K562 (cell line): Measurements from ENCODE around the gene SLAMF6. TPM values are rescaled to one million over a fixed set of nuclear protein-coding genes. Genes with fewer than 3 reads are reported as not detected.

Experiments
- ATAC-seq: fragments of 200-7000 bp; cut with Tn5 transposase; 3 replicates; pipeline ENCODE4 v1.9.1; 2020; ENCODE audit warnings: moderate library complexity
- BruUV-seq: library from RNA; stranded (reverse); fragments of 400-500 nt; replicated peaks from 2 replicates; lab custom pipeline; 2021; lab: Mats Ljungman, UMichigan
- CTCF ChIA-PET: fragments of 300-600 bp; formaldehyde crosslinking; extraction: SDS; loops from one replicate; lab custom pipeline; 2021; ENCODE audit warnings: low intra/inter-chr PET ratio; lab: Yijun Ruan, JAX
- POLR2A ChIA-PET: fragments of 300-600, 350-650 bp; sonication (Branson Sonifier 250); formaldehyde crosslinking; extraction: SDS; loops from one replicate; lab custom pipeline; 2021; ENCODE audit warnings: antibody characterized with exemption, inconsistent platforms; lab: Yijun Ruan, JAX
- DNase-seq, 4 experiments: peaks; one replicate each; pipeline versions ENCODE4 v3.0.0 to v3.0.0-alpha.2; 2011 to 2018; ENCODE audit warnings: low spot score in 3 of 4, mixed read lengths in 3 of 4; ENCODE audit errors: extremely low read depth in 1 of 4
- FAIRE-seq: peaks from 2 replicates; lab custom pipeline; 2011; peaks lifted over from hg19 to GRCh38; lab: Jason Lieb, UNC
- H2AFZ ChIP-seq: 2 replicates; pipeline ENCODE4 v1.6.0; 2011; ENCODE audit warnings: low read depth, low read length, control low read depth, inconsistent platforms
- H3K27ac ChIP-seq: fragments of 200-600 bp; 3 replicates; pipeline ENCODE4 v1.8.0; 2011; ENCODE audit warnings: low read depth, mild to moderate bottlenecking, control low read depth, inconsistent platforms, low read length, moderate library complexity, mixed read lengths; ENCODE audit errors: extremely low read depth
- H3K27me3 ChIP-seq, 2 experiments: fragments of 300-600 bp in 1 of 2; 2 replicates in 1 of 2; 3 replicates in 1 of 2; pipeline versions ENCODE4 v1.6.0 to v1.8.0; 2011; ENCODE audit warnings: inconsistent platforms in 2 of 2, low read length in 2 of 2, mild to moderate bottlenecking in 1 of 2, mixed read lengths in 1 of 2, moderate library complexity in 1 of 2; ENCODE audit not compliant: control insufficient read depth in 2 of 2, insufficient read depth in 2 of 2
- H3K36me3 ChIP-seq: fragments of 300-600 bp; 3 replicates; pipeline ENCODE4 v1.8.0; 2011; ENCODE audit warnings: mild to moderate bottlenecking, low read length, inconsistent platforms; ENCODE audit not compliant: control insufficient read depth, insufficient read depth
- H3K4me1 ChIP-seq, 2 experiments: fragments of 200-600 bp in 1 of 2; replicated peaks in 1 of 2; 2 replicates in 1 of 2; 3 replicates in 1 of 2; pipeline versions ENCODE4 v1.5.1 to v1.8.0; 2011; ENCODE audit warnings: inconsistent platforms in 2 of 2, low read length in 2 of 2, mild to moderate bottlenecking in 1 of 2, mixed read lengths in 1 of 2, moderate library complexity in 1 of 2; ENCODE audit not compliant: control insufficient read depth in 2 of 2, insufficient read depth in 2 of 2
- H3K4me2 ChIP-seq: 2 replicates; pipeline ENCODE4 v1.6.1; 2011; ENCODE audit warnings: low read length, control low read depth, inconsistent platforms, mixed read lengths; ENCODE audit not compliant: insufficient read depth
- H3K4me3 ChIP-seq: fragments of 200-600 bp; sonication (generic), shearing (Covaris generic); 2 replicates; pipeline ENCODE4 v1.5.1; 2016; ENCODE audit warnings: control low read depth, inconsistent platforms
- H3K79me2 ChIP-seq: fragments of 200-600 bp; 3 replicates; pipeline ENCODE4 v1.8.0; 2011; ENCODE audit warnings: low read length, inconsistent platforms; ENCODE audit not compliant: control insufficient read depth, insufficient read depth
- H3K9ac ChIP-seq, 2 experiments: 2 replicates each; pipeline versions ENCODE4 v1.6.0 to v1.6.1; 2011; ENCODE audit warnings: low read depth in 2 of 2, low read length in 2 of 2, control low read depth in 1 of 2, inconsistent platforms in 1 of 2, mild to moderate bottlenecking in 1 of 2, mixed read lengths in 1 of 2; ENCODE audit not compliant: insufficient read depth in 1 of 2
- H3K9me1 ChIP-seq: one replicate; pipeline ENCODE4 v1.6.0; 2011; ENCODE audit warnings: inconsistent platforms, mild to moderate bottlenecking, low read length, moderate library complexity; ENCODE audit not compliant: control insufficient read depth, insufficient read depth
- H3K9me3 ChIP-seq: replicated peaks from 2 replicates; pipeline ENCODE4 v1.5.1; 2011; ENCODE audit warnings: low read depth, low read length, inconsistent platforms; ENCODE audit not compliant: control insufficient read depth, insufficient read depth
- H4K20me1 ChIP-seq: replicated peaks from 2 replicates; pipeline ENCODE4 v1.6.1; 2011; ENCODE audit warnings: low read length, inconsistent platforms, mixed read lengths; ENCODE audit not compliant: control insufficient read depth, insufficient read depth
- MEF2D ChIP-seq: conservative IDR thresholded peaks from 2 replicates; pipeline ENCODE4 v1.6.1; 2016; ENCODE audit warnings: low read depth, missing genetic modification characterization, missing compliant biosample characterization
- in situ Hi-C: fragments of 300-500 bp; cut with MboI; formaldehyde crosslinking; loops from 4 replicates; pipeline ENCODE4 v1.15.0; 2018; ENCODE audit warnings: inconsistent platforms, mixed read lengths
- intact Hi-C: fragments of 100-400 bp; cut with micrococcal nuclease; formaldehyde crosslinking; loops from 2 replicates; pipeline ENCODE4 v1.14.2; 2022
- polyA plus RNA-seq, 8 experiments: library from polyadenylated mRNA; depleted of rRNA in 4 of 8; stranded (reverse) in 5 of 8; unstranded in 3 of 8; fragments of >200 nt; fragmentation: Nextera tagmentation in 2 of 8; fragmentation: Illumina TruSeq in 1 of 8; extraction: Ambion mirVana in 2 of 8; extraction: Trizol in 1 of 8; gene quantifications; 2 replicates each; pipeline versions ENCODE4 v1.2.1 to v1.2.3, GENCODE V29; 2011 to 2014; ENCODE audit warnings: inconsistent platforms in 1 of 8, missing spikeins in 1 of 8
- total RNA-seq, 7 experiments: library from RNA; depleted of rRNA in 6 of 7; stranded (reverse); fragments of >200 nt in 6 of 7; fragmentation: Illumina TruSeq in 2 of 7; extraction: Trizol in 2 of 7; gene quantifications; 2 replicates each; pipeline versions ENCODE4 v1.2.1 to v1.2.3, GENCODE V29; 2011 to 2021; ENCODE audit warnings: low replicate concordance in 1 of 7
- TF ChIP-seq, protein P1 (sequence below): fragments of 250-450 bp; sonication (Bioruptor Pico); IDR thresholded peaks from 2 replicates; pipeline ENCODE4 v1.6.1; 2021; ENCODE audit warnings: mild to moderate bottlenecking
- TF ChIP-seq, protein P2 (sequence below): fragments of 200-600 bp; sonication (generic); IDR thresholded peaks from one replicate; pipeline ENCODE4 v1.6.1; 2012; ENCODE audit warnings: mild to moderate bottlenecking, low read depth, low read length, inconsistent platforms

The SLAMF6 gene
- total and polyA plus RNA-seq, 9 of the 15 experiments (the other 6 are each of a cell fraction or from before 2014, with no cell fraction given), result 0.56 to 4.8 (median 1.1) TPM

DNA sequence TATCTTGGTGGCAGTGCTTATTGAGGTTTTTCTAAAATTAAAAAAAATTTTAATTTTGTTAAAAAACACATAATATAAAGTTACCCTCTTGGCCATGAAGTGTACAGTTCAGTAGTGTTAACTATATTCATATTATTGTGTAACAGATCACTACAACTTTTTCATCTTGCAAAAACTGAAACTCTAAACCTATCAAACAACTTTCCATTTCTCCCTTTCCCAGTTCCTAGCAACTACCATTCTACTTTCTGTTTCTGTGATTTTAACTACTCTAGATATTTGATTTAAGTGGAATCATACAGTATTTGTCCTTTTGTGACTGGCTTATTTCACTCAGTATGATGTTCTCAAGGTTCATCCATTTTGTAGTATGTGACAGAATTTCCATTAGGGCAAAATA, 55.5 kb downstream of the SLAMF6 start:
- Histone ChIP-seq H2AFZ (0 out of 2 replicates have a peak overlapping the region, but pooled peaks have one; percentile 42), H3K4me3 (no peak overlapping the region), H3K9me3 (no peaks in the 10 kb centered on the region)
- TF ChIP-seq MEF2D (tag), result no peak
- TF ChIP-seq, protein P1, sequence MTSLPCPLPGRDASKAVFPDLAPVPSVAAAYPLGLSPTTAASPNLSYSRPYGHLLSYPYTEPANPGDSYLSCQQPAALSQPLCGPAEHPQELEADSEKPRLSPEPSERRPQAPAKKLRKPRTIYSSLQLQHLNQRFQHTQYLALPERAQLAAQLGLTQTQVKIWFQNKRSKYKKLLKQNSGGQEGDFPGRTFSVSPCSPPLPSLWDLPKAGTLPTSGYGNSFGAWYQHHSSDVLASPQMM, result no peak
- TF ChIP-seq, protein P2, sequence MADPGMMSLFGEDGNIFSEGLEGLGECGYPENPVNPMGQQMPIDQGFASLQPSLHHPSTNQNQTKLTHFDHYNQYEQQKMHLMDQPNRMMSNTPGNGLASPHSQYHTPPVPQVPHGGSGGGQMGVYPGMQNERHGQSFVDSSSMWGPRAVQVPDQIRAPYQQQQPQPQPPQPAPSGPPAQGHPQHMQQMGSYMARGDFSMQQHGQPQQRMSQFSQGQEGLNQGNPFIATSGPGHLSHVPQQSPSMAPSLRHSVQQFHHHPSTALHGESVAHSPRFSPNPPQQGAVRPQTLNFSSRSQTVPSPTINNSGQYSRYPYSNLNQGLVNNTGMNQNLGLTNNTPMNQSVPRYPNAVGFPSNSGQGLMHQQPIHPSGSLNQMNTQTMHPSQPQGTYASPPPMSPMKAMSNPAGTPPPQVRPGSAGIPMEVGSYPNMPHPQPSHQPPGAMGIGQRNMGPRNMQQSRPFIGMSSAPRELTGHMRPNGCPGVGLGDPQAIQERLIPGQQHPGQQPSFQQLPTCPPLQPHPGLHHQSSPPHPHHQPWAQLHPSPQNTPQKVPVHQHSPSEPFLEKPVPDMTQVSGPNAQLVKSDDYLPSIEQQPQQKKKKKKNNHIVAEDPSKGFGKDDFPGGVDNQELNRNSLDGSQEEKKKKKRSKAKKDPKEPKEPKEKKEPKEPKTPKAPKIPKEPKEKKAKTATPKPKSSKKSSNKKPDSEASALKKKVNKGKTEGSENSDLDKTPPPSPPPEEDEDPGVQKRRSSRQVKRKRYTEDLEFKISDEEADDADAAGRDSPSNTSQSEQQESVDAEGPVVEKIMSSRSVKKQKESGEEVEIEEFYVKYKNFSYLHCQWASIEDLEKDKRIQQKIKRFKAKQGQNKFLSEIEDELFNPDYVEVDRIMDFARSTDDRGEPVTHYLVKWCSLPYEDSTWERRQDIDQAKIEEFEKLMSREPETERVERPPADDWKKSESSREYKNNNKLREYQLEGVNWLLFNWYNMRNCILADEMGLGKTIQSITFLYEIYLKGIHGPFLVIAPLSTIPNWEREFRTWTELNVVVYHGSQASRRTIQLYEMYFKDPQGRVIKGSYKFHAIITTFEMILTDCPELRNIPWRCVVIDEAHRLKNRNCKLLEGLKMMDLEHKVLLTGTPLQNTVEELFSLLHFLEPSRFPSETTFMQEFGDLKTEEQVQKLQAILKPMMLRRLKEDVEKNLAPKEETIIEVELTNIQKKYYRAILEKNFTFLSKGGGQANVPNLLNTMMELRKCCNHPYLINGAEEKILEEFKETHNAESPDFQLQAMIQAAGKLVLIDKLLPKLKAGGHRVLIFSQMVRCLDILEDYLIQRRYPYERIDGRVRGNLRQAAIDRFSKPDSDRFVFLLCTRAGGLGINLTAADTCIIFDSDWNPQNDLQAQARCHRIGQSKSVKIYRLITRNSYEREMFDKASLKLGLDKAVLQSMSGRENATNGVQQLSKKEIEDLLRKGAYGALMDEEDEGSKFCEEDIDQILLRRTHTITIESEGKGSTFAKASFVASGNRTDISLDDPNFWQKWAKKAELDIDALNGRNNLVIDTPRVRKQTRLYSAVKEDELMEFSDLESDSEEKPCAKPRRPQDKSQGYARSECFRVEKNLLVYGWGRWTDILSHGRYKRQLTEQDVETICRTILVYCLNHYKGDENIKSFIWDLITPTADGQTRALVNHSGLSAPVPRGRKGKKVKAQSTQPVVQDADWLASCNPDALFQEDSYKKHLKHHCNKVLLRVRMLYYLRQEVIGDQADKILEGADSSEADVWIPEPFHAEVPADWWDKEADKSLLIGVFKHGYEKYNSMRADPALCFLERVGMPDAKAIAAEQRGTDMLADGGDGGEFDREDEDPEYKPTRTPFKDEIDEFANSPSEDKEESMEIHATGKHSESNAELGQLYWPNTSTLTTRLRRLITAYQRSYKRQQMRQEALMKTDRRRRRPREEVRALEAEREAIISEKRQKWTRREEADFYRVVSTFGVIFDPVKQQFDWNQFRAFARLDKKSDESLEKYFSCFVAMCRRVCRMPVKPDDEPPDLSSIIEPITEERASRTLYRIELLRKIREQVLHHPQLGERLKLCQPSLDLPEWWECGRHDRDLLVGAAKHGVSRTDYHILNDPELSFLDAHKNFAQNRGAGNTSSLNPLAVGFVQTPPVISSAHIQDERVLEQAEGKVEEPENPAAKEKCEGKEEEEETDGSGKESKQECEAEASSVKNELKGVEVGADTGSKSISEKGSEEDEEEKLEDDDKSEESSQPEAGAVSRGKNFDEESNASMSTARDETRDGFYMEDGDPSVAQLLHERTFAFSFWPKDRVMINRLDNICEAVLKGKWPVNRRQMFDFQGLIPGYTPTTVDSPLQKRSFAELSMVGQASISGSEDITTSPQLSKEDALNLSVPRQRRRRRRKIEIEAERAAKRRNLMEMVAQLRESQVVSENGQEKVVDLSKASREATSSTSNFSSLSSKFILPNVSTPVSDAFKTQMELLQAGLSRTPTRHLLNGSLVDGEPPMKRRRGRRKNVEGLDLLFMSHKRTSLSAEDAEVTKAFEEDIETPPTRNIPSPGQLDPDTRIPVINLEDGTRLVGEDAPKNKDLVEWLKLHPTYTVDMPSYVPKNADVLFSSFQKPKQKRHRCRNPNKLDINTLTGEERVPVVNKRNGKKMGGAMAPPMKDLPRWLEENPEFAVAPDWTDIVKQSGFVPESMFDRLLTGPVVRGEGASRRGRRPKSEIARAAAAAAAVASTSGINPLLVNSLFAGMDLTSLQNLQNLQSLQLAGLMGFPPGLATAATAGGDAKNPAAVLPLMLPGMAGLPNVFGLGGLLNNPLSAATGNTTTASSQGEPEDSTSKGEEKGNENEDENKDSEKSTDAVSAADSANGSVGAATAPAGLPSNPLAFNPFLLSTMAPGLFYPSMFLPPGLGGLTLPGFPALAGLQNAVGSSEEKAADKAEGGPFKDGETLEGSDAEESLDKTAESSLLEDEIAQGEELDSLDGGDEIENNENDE, result no peak
- TF ChIP-seq, all 486 proteins: peak for 0
- no peaks in the 10 kb centered on the region for H3K36me3 ChIP-seq
- no peaks in the 10 kb centered on the region for H3K79me2 ChIP-seq
- ATAC-seq (no peak), FAIRE-seq (no peak), DNase-seq (no peak)
- intact Hi-C loops, result no loop called here
- BruUV-seq, result no TSS peak
- no peaks in the 10 kb centered on the region for H4K20me1 ChIP-seq
- H3K9me1 ChIP-seq, result no peaks in the 10 kb centered on the region
- in situ Hi-C loops, result no loop called here
- ChIA-PET CTCF (no interaction called here), POLR2A (no interaction called here)
- no peak overlapping the region for H3K9ac ChIP-seq
- H3K27ac ChIP-seq, result no peak overlapping the region
- no peaks in the 10 kb centered on the region for H3K4me1 ChIP-seq
- H3K4me2 ChIP-seq, result no peak overlapping the region
- no peaks in the 10 kb centered on the region for H3K27me3 ChIP-seq
